GM10266 (cell line): ENCODE measurements around the gene LGR4.

Experiments
- DNase-seq: peaks from one replicate; pipeline ENCODE4 v3.0.0; 2012; ENCODE audit errors: extremely low spot score
- TF ChIP-seq, protein P1 (sequence below): IDR thresholded peaks from 2 replicates; pipeline ENCODE4 v1.5.1; 2012; ENCODE audit warnings: mild to moderate bottlenecking, low read depth; ENCODE audit not compliant: control insufficient read depth, insufficient read depth; ENCODE audit errors: missing control alignments

LGR4 gene

DNA sequence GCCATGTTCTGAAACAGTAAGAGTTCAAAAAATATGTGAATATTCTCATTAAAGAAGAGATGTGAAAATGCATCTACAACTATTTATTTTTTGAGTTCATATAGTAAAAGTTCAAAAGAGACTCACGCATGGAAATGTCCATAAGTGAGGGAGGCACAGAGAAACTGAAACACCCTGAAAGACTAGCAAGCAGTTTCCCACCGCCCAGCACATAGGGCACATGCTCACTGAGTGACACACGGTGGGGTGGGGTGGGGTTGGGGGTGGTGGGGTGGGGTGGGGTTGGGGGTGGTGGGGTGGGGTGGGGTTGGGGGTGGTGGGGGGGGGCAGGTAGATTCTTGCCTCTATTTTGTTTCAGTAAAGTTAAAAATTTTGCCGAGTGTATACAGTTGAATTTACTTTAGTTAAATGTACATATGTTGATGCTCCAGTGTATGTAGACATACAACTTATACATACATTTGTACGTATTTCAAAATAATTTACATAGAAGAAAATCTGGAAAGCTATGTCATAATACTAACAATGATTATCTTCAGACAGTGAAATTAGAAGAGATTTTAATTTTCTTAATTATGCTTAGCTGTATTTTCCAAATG is 115.9 kb downstream of the LGR4 start:
- TF ChIP-seq, protein P1, sequence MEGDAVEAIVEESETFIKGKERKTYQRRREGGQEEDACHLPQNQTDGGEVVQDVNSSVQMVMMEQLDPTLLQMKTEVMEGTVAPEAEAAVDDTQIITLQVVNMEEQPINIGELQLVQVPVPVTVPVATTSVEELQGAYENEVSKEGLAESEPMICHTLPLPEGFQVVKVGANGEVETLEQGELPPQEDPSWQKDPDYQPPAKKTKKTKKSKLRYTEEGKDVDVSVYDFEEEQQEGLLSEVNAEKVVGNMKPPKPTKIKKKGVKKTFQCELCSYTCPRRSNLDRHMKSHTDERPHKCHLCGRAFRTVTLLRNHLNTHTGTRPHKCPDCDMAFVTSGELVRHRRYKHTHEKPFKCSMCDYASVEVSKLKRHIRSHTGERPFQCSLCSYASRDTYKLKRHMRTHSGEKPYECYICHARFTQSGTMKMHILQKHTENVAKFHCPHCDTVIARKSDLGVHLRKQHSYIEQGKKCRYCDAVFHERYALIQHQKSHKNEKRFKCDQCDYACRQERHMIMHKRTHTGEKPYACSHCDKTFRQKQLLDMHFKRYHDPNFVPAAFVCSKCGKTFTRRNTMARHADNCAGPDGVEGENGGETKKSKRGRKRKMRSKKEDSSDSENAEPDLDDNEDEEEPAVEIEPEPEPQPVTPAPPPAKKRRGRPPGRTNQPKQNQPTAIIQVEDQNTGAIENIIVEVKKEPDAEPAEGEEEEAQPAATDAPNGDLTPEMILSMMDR = no peak
- no peak for DNase-seq

DNA sequence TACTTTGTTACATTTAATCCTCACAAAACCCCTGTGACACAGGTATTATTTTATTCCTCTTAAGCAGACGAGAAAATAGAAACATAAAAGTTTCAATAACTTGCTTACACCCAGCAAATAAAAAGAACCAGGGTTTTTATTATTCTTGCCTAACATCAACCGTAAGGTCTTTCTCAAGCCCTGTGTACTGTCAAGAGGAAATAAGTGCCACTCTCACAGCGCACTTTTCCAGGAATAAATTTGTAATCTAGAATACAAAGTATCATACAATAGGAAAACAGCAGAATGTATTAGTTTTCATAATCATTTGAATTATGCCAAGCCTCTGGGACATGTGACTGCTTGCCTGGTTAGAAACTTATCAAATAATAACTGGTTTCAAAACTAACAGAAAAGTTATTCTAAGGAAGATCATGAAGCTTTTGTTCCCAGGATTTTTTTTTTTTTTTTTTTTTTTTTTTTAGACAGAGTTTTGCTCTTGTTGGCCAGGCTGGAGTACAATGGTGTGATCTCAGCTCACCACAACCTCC is 117.0 kb downstream of the LGR4 start:
- no peak for DNase-seq
- TF ChIP-seq, protein P1 = no peak

DNA sequence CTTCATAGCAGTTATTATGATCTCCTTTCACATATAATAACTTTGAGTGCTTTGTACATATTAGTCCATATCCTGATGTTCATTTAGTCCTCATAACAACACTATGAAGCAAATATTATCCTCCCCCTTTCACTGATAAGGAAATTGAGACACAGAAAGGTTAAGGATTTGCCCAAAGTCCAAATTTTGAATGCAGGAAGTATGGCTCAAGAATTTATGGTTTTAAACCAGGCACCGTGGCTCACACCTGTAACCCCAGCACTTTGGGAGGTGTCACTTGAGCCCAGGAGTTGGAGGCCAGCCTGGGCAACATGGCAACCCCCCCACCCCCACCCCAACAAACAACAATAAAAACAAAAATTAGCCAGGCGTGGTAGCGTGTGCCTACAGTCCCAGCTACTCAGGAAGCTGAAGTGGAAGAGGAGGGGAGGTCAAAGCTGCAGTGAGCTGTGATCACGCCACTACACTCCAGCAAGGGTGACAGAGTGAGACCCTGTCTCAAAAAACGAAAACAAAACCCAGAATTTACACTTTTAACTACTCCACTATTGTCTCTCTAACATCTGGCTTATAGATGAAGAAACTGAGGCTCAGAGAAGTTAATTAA is 118.1 kb downstream of the LGR4 start:
- TF ChIP-seq, protein P1 = no peak
- DNase-seq = no peak

DNA sequence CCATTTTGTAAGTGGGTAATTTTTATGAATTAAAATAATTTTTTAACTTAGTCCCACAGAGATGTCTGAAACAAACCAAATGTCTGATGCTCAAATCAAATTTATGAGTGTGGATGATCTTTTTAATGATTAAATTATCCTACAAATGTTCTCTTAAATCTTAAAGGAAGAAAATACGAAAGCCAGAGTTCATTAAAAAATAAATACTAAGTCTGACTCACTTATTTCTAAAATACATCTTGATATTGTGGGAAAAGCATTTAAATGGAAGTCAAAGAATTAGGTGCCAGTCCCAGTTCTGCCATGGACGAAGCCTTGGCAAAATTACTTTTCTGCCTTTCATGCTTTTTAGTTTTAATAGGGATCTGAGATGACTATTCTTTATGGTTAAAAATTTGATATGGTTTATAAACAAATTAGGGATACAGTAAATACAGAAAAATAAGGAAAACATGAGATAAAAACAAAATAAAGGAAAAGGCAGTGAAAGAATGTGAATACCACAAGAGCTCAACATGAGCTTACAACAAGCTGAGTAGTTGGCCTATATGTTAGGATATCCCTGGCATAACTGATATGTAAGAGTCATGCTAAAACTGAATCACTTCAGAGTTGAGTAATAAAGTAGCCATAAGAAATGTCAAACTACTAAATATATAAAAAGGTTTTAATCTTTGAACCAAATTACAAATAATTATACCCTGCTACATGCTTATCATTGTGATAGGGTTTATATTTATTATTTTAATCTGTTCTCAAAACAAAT is 118.8 kb downstream of the LGR4 start:
- DNase-seq = no peak
- TF ChIP-seq, protein P1 = no peak

DNA sequence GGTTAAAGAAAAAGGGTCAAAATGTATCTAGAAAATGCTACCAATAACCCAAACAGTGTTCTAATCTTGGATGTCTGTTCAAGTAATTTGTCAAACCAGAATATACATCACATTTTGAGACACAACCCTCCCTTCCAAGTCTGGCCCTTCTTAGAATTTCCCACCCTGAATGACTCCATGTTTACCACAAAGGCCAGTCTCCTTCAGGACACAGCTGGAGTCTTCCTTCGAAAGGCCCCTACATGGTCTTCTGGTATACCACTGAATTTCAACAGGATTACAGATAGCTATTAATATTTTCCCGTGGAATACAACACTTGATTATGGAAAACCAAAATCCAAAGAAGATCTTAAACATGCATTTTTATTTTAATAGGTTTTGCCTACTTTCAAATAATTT is 119.8 kb downstream of the LGR4 start:
- DNase-seq = no peak
- TF ChIP-seq, protein P1 = no peak

DNA sequence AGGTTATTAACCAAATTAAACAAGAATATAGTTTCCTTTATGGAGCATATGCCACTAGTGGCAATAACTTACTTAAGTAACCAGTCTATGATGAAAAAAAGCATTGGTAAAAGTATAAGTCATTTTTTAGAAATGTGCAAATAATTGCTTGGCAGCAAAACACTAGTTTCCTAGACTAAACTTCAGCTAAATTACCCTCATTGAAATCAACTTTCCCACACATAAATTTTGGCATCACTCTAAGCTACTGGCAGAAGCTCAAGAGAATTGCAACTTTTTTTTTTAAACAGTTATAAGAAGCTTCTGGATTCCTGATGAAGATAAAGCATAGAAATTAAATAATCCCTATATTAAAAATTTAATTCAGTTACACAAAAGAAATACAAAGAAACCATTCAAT is 122.1 kb downstream of the LGR4 start:
- TF ChIP-seq, protein P1 = no peak

More for the DNA sequence above, 122.1 kb downstream of the LGR4 start:
- DNase-seq = no peak
